Common myeloid progenitor, CD34-positive (primary cell): ENCODE measurements around the gene TST.

Experiments used
- CTCF ChIA-PET: fragments of 350-600 bp; sonication (Branson Sonifier 250); formaldehyde crosslinking; loops from one replicate; lab custom pipeline; 2021; ENCODE audit warnings: antibody characterized with exemption; lab: Charles Lee
- POLR2A ChIA-PET: fragments of 350-600 bp; sonication (Branson Sonifier 250); formaldehyde crosslinking; loops from one replicate; lab custom pipeline; 2021; ENCODE audit warnings: antibody characterized with exemption; lab: Charles Lee
- DNase-seq, 3 donors: peaks; one replicate each; pipeline versions ENCODE4 v3.0.0 to v3.0.0-alpha.2; 2013
- H3K27ac ChIP-seq, 2 experiments: 1 replicate in 1 of 2; 2 replicates in 1 of 2; pipeline ENCODE4 v1.7.0; 2013; ENCODE audit warnings: inconsistent platforms in 2 of 2, low read length in 2 of 2, mild to moderate bottlenecking in 2 of 2, low read depth in 1 of 2, moderate library complexity in 1 of 2; ENCODE audit not compliant: severe bottlenecking in 2 of 2, insufficient read depth in 1 of 2, poor library complexity in 1 of 2
- H3K27me3 ChIP-seq, 5 experiments: replicated peaks in 2 of 5; 1 replicate in 3 of 5; 2 replicates in 2 of 5; pipeline versions ENCODE4 v1.6.1 to v1.7.0; 2013; ENCODE audit warnings: low read length in 4 of 5, mild to moderate bottlenecking in 2 of 5, moderate library complexity in 2 of 5, inconsistent platforms in 1 of 5; ENCODE audit not compliant: insufficient read depth in 5 of 5, control insufficient read depth in 4 of 5
- H3K36me3 ChIP-seq, 4 experiments: 1 replicate in 2 of 4; 2 replicates in 2 of 4; pipeline versions ENCODE4 v1.6.1 to v1.7.0; 2013; ENCODE audit warnings: low read length in 3 of 4, control low read depth in 1 of 4, mild to moderate bottlenecking in 1 of 4; ENCODE audit not compliant: control insufficient read depth in 4 of 4, insufficient read depth in 4 of 4
- H3K4me1 ChIP-seq, 4 experiments: 1 replicate in 3 of 4; 2 replicates in 1 of 4; pipeline versions ENCODE4 v1.6.1 to v1.7.1; 2013; ENCODE audit warnings: low read length in 3 of 4, mild to moderate bottlenecking in 3 of 4, control low read depth in 1 of 4, inconsistent platforms in 1 of 4, moderate library complexity in 1 of 4; ENCODE audit not compliant: control insufficient read depth in 4 of 4, insufficient read depth in 4 of 4; ENCODE audit errors: control extremely low read depth in 1 of 4
- H3K4me3 ChIP-seq, 7 experiments: 1 replicate in 4 of 7; 2 replicates in 3 of 7; pipeline versions ENCODE4 v1.5.1 to v1.7.0; 2013; ENCODE audit warnings: mild to moderate bottlenecking in 7 of 7, low read length in 6 of 7, moderate library complexity in 6 of 7, inconsistent platforms in 2 of 7, low read depth in 2 of 7, control low read depth in 1 of 7; ENCODE audit not compliant: insufficient read depth in 4 of 7, control insufficient read depth in 1 of 7; ENCODE audit errors: extremely low read depth in 1 of 7
- H3K9me3 ChIP-seq, 5 experiments: 1 replicate in 4 of 5; 2 replicates in 1 of 5; pipeline versions ENCODE4 v1.6.1 to v1.7.1; 2013; ENCODE audit warnings: low read length in 4 of 5, mild to moderate bottlenecking in 2 of 5, inconsistent platforms in 1 of 5, low read depth in 1 of 5, moderate library complexity in 1 of 5; ENCODE audit not compliant: control insufficient read depth in 4 of 5, insufficient read depth in 2 of 5; ENCODE audit errors: control extremely low read depth in 1 of 5
- WGBS: methylation state at CpG from one replicate; pipeline ENCODE4 v1.1.5; 2013; ENCODE audit not compliant: insufficient coverage; 5-methylcytosine and 5-hydroxymethylcytosine counted together

Gene TST

GRCh38 chr22:36985211-36985889 is 33.9 kb downstream of the TST start:
- CTCF ChIA-PET, result no interaction called here

DNA sequence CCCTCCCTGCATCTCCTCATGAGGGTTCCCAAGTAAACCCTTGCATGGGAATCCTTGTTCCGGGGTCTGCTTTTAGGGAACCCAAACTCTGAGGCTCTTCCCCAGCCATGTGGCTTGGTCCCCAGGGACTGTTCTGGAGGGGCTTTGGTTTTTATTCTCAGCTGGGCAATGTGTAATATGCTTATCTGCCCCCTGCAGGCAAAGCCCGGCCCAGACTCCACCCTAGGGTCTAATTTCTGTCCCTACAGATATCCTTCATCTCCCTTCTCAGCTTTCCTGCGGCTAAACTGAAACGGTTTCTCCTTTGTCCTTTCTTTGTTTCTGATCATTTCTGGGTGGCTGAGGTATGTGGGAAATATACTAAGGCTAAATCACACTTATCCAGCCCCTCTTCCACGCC is 37.1 kb downstream of the TST start:
- Histone ChIP-seq H3K36me3 (no peaks in the 10 kb centered on the region), H3K4me1 (peaks cover 0 to 8% (median 6%) of the 10 kb centered on the region in 4 experiments), H3K4me3 (no peak overlapping the region), H3K27ac (peak overlapping the region in 1 of 2 experiments; percentile 55), H3K27me3 (peaks cover 0 to 5% (median 0%) of the 10 kb centered on the region in 5 experiments), H3K9me3 (peaks cover 0 to 7% (median 6%) of the 10 kb centered on the region in 5 experiments)
- POLR2A ChIA-PET, result interaction anchor here (0.6 to 1.0 kb wide), 2 partner anchors 121 to 196 kb away, joined by 3 to 4 read pairs; partner anchors contain the start of gene NCF4
- 57% methylated on average over 1 of the region's 5 CpGs for WGBS
- CTCF ChIA-PET, result interaction anchor here (0.7 to 2.1 kb wide), 6 partner anchors 10 to 213 kb away, joined by 3 to 9 read pairs (median 3); no protein-coding TSS in a partner anchor
- peak; percentile 31 to 69 (median 51) for DNase-seq

More at GRCh38 chr22:36985211-36985889, 33.9 kb downstream of the TST start:
- POLR2A ChIA-PET, result no interaction called here
- Histone ChIP-seq H3K9me3 (peaks cover 0 to 7% (median 6%) of the 10 kb centered on the region in 5 experiments), H3K27ac (no peak overlapping the region), H3K4me3 (no peak overlapping the region), H3K36me3 (no peaks in the 10 kb centered on the region), H3K27me3 (peaks cover 0 to 17% (median 0%) of the 10 kb centered on the region in 5 experiments), H3K4me1 (no peaks in the 10 kb centered on the region)
- no peak for DNase-seq
- 75% methylated on average over 7 of the region's 10 CpGs for WGBS

DNA sequence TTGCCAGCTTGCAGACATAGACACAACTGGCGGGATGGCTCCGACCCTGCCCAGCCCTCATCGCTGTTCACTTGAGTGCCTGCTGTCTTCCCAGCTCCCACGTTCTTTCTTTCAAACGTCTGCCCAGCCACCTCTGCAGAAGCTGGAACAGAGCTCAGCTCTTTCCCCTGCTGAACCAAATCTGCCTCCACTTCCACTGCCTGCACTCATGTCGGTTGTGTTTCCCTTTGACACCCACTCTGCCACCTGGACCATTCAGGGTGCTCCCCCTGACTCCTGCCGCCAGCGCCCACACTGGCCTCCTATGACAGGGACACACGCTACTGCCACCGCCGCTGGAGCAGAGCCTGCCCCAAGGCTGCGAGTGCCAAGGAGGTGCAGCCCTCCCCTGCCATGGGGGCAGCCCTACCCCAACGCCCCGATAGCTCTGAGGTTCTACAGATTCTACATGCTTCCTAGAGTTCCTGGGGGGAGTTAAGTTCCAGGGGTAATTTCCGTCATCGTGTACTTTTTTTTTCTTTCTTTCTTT is 37.9 kb downstream of the TST start:
- Histone ChIP-seq H3K27me3 (peaks cover 0 to 5% (median 0%) of the 10 kb centered on the region in 5 experiments), H3K36me3 (no peaks in the 10 kb centered on the region), H3K4me1 (peaks cover 0 to 9% (median 7%) of the 10 kb centered on the region in 4 experiments), H3K4me3 (no peak overlapping the region), H3K9me3 (peaks cover 0 to 7% (median 5%) of the 10 kb centered on the region in 5 experiments), H3K27ac (no peak overlapping the region)
- DNase-seq, result no peak
- WGBS, result 95% methylated on average over 6 of the region's 16 CpGs
- CTCF ChIA-PET, result interaction anchor here (0.8 to 1.2 kb wide), 5 partner anchors 11 to 212 kb away, joined by 3 to 5 read pairs (median 3); no protein-coding TSS in a partner anchor
- POLR2A ChIA-PET, result no interaction called here

GRCh38 chr22:36979016-36979910 is 40.0 kb downstream of the TST start:
- POLR2A ChIA-PET, result interaction anchor here (0.7 kb wide), 1 partner anchor 72 kb away, joined by 4 read pairs; no protein-coding TSS in a partner anchor
- no peaks in the 10 kb centered on the region for H3K9me3 ChIP-seq
- no peaks in the 10 kb centered on the region for H3K36me3 ChIP-seq
- WGBS, result 100% methylated on average over 4 of the region's 13 CpGs
- peaks cover 0 to 3% (median 0%) of the 10 kb centered on the region in 5 experiments for H3K27me3 ChIP-seq
- CTCF ChIA-PET, result interaction anchor here (0.6 to 4.0 kb wide), 11 partner anchors 10 to 604 kb away, joined by 3 to 29 read pairs (median 4); no protein-coding TSS in a partner anchor
- no peak overlapping the region for H3K27ac ChIP-seq
- no peak for DNase-seq
- H3K4me3 ChIP-seq, result no peak overlapping the region
- peaks cover 0 to 9% (median 7%) of the 10 kb centered on the region in 4 experiments for H3K4me1 ChIP-seq

- H3K36me3 ChIP-seq, result no peaks in the 10 kb centered on the region
- H3K4me3 ChIP-seq, result peak overlapping the region in 6 of 7 experiments; percentile 57 to 82 (median 69)
- ChIA-PET CTCF (interaction anchor here (0.6 to 4.0 kb wide), 34 partner anchors 9 to 606 kb away, joined by 3 to 29 read pairs (median 4); partner anchors contain the start of genes MPST, NCF4 and TST), POLR2A (interaction anchor here (0.7 to 1.0 kb wide), 2 partner anchors 12 to 117 kb away, joined by 3 to 4 read pairs; partner anchors contain the start of gene NCF4)
- no peaks in the 10 kb centered on the region for H3K9me3 ChIP-seq
- peaks cover 0 to 3% (median 0%) of the 10 kb centered on the region in 5 experiments for H3K27me3 ChIP-seq
- 24% methylated on average over 7 of the region's 18 CpGs for WGBS
- H3K27ac ChIP-seq, result peak overlapping the region in 1 of 2 experiments; percentile 61
- DNase-seq, result peak; percentile 86 to 92 (median 90)
- H3K4me1 ChIP-seq, result peaks cover 0 to 9% (median 7%) of the 10 kb centered on the region in 4 experiments
These were observed 41.1 kb downstream of the TST start for GRCh38 chr22:36977947-36978660.

GRCh38 chr22:36977401-36977861 is 41.8 kb downstream of the TST start:
- WGBS, result 18% methylated on average over 12 of the region's 13 CpGs
- Histone ChIP-seq H3K4me1 (peaks cover 0 to 9% (median 7%) of the 10 kb centered on the region in 4 experiments), H3K9me3 (no peaks in the 10 kb centered on the region), H3K27me3 (no peaks in the 10 kb centered on the region), H3K36me3 (no peaks in the 10 kb centered on the region), H3K4me3 (peak overlapping the region in 6 of 7 experiments; percentile 57 to 82 (median 69)), H3K27ac (peak overlapping the region in 1 of 2 experiments; percentile 61)
- ChIA-PET POLR2A (interaction anchor here (0.7 to 1.0 kb wide), 2 partner anchors 11 to 117 kb away, joined by 3 to 4 read pairs; partner anchors contain the start of gene NCF4), CTCF (interaction anchor here (0.7 to 4.0 kb wide), 37 partner anchors 10 to 430 kb away, joined by 3 to 29 read pairs (median 4); partner anchors contain the start of genes IFT27, MPST, NCF4 and TST)
- peak; percentile 77 to 82 (median 82) for DNase-seq
